ENCODE measurements around the gene RTRAF. TPM values are rescaled to one million over a fixed set of nuclear protein-coding genes. Genes with fewer than 3 reads are reported as not detected.

The RTRAF gene
- total RNA-seq, 1 experiment from 2014 or later = 282 TPM

DNA sequence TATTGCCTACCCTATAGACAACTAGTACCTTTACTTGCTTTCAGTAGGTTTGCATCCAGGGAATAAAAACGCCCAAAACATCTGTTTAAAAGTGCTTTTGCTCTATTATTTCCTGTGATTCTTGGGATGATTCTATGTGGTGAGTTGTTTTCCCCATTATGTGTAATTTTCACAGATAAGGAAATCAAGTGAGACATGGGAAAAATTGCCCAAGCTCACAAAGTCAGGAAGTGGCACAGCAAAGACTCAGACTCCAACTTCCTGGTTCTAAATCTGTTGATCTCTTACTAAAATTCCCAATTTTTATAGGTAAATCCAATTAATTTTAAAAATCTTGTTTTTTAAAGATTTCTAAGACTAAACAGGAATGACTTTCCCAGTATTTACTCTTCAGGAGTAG lies 40.5 kb downstream of the RTRAF start:
- POLR2A ChIA-PET = no interaction called here
- TF ChIP-seq CREB1 (CRISPR knock-in tag; IDR thresholded peaks at IDR 0.05) (no peak), ZNF263 (CRISPR knock-in tag; IDR thresholded peaks at IDR 0.05; ENCODE audit: low read depth) (no peak)
- TF ChIP-seq, protein P1, sequence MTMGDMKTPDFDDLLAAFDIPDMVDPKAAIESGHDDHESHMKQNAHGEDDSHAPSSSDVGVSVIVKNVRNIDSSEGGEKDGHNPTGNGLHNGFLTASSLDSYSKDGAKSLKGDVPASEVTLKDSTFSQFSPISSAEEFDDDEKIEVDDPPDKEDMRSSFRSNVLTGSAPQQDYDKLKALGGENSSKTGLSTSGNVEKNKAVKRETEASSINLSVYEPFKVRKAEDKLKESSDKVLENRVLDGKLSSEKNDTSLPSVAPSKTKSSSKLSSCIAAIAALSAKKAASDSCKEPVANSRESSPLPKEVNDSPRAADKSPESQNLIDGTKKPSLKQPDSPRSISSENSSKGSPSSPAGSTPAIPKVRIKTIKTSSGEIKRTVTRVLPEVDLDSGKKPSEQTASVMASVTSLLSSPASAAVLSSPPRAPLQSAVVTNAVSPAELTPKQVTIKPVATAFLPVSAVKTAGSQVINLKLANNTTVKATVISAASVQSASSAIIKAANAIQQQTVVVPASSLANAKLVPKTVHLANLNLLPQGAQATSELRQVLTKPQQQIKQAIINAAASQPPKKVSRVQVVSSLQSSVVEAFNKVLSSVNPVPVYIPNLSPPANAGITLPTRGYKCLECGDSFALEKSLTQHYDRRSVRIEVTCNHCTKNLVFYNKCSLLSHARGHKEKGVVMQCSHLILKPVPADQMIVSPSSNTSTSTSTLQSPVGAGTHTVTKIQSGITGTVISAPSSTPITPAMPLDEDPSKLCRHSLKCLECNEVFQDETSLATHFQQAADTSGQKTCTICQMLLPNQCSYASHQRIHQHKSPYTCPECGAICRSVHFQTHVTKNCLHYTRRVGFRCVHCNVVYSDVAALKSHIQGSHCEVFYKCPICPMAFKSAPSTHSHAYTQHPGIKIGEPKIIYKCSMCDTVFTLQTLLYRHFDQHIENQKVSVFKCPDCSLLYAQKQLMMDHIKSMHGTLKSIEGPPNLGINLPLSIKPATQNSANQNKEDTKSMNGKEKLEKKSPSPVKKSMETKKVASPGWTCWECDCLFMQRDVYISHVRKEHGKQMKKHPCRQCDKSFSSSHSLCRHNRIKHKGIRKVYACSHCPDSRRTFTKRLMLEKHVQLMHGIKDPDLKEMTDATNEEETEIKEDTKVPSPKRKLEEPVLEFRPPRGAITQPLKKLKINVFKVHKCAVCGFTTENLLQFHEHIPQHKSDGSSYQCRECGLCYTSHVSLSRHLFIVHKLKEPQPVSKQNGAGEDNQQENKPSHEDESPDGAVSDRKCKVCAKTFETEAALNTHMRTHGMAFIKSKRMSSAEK (CRISPR knock-in tag; IDR thresholded peaks at IDR 0.05; ENCODE audit: borderline replicate concordance) = no peak
- TF ChIP-seq, protein P2, sequence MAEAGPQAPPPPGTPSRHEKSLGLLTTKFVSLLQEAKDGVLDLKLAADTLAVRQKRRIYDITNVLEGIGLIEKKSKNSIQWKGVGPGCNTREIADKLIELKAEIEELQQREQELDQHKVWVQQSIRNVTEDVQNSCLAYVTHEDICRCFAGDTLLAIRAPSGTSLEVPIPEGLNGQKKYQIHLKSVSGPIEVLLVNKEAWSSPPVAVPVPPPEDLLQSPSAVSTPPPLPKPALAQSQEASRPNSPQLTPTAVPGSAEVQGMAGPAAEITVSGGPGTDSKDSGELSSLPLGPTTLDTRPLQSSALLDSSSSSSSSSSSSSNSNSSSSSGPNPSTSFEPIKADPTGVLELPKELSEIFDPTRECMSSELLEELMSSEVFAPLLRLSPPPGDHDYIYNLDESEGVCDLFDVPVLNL (CRISPR knock-in tag; IDR thresholded peaks at IDR 0.05; ENCODE audit: borderline replicate concordance, low read depth) = no peak
- CTCF ChIA-PET = no interaction called here
- Mint-ChIP-seq H3K27me3 (ENCODE audit: low read depth) (no peaks in the 10 kb centered on the region), H3K27ac (no peak overlapping the region), H3K36me3 (no peaks in the 10 kb centered on the region), H3K9me3 (peaks cover under 1% of the 10 kb centered on the region; the same call in 1 of the 2 replicates), H3K4me1 (peaks cover 7% of the 10 kb centered on the region), H3K4me3 (no peak overlapping the region)
- no peak for DNase-seq (ENCODE audit: low spot score)
- no peak for ATAC-seq

DNA sequence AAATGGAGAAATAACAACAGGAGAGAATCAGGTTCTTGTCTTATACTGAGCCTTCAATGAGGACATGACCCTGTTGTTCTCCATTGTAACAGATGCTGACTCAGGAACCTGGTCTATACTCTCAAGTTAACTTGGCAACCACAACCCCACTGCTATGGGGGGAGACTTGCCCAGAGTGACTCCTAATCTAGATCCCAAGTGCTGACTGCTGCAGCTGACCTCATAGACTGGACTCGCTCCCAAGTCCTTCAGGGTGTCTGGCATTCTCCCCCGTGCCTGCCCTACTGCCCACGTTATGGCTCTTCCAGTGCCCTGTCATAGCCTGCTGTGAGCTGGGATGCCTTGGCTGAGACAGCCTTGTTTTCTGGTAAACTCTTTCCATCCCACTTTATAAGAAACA lies 42.4 kb downstream of the RTRAF start:
- ChIA-PET POLR2A (no interaction called here), CTCF (interaction anchor here (2.1 kb wide), 1 partner anchor 16 kb away, joined by 6 read pairs; no protein-coding TSS in a partner anchor)
- no peak overlapping the region for H3K4me3 Mint-ChIP-seq
- no peaks in the 10 kb centered on the region; the same call in 1 of the 2 replicates for H3K27me3 Mint-ChIP-seq (ENCODE audit: low read depth)
- ATAC-seq = no peak
- peaks cover 7% of the 10 kb centered on the region for H3K4me1 Mint-ChIP-seq
- no peak overlapping the region for H3K27ac Mint-ChIP-seq
- H3K9me3 Mint-ChIP-seq = no peaks in the 10 kb centered on the region
- no peak for DNase-seq (ENCODE audit: low spot score)
- TF ChIP-seq NR1H2 (CRISPR knock-in tag; IDR thresholded peaks at IDR 0.05) (no peak), TEAD1 (CRISPR knock-in tag; IDR thresholded peaks at IDR 0.05) (no peak)
- TF ChIP-seq, protein P3, sequence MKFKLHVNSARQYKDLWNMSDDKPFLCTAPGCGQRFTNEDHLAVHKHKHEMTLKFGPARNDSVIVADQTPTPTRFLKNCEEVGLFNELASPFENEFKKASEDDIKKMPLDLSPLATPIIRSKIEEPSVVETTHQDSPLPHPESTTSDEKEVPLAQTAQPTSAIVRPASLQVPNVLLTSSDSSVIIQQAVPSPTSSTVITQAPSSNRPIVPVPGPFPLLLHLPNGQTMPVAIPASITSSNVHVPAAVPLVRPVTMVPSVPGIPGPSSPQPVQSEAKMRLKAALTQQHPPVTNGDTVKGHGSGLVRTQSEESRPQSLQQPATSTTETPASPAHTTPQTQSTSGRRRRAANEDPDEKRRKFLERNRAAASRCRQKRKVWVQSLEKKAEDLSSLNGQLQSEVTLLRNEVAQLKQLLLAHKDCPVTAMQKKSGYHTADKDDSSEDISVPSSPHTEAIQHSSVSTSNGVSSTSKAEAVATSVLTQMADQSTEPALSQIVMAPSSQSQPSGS (CRISPR knock-in tag; IDR thresholded peaks at IDR 0.05; ENCODE audit: borderline replicate concordance, low read depth) = no peak
- no peaks in the 10 kb centered on the region for H3K36me3 Mint-ChIP-seq

DNA sequence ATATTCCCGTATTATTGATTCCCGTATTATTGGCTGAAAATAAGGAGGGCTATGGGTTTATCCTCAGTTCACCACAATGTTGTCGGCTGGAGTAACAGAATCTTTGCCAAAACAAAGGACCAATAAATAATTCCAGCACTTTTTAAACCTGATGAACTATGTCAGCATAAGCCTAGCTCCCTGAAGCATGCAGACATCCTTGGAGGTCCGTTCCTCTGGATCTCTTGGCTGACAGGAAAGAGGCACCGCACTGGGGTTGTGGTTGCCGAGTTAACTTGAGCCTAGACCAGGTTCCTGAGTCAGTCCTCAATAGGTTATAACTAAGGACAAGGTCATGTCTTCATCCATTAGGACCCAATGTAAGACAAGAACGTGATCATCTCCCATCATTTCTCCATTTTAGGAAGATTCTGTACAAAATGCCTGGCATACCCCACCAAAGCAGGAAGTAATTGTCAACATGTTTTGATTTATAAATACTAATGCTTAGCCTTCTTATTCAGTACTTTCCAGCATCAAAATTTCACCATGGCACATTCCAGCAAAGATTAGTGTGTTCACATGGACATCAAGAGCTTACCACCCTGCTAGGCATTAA lies 43.0 kb downstream of the RTRAF start:
- Mint-ChIP-seq H3K4me3 (no peak overlapping the region), H3K27me3 (ENCODE audit: low read depth) (no peaks in the 10 kb centered on the region; the same call in 1 of the 2 replicates), H3K36me3 (no peaks in the 10 kb centered on the region), H3K4me1 (peaks cover 7% of the 10 kb centered on the region), H3K27ac (no peak overlapping the region), H3K9me3 (no peaks in the 10 kb centered on the region)
- POLR2A ChIA-PET = no interaction called here
- TF ChIP-seq SMAD4 (CRISPR knock-in tag; IDR thresholded peaks at IDR 0.05) = no peak
- TF ChIP-seq NFATC4 (CRISPR knock-in tag; IDR thresholded peaks at IDR 0.05) = no peak
- no peak for TF ChIP-seq NFE2L1 (CRISPR knock-in tag; IDR thresholded peaks at IDR 0.05)
- TF ChIP-seq, protein P4, sequence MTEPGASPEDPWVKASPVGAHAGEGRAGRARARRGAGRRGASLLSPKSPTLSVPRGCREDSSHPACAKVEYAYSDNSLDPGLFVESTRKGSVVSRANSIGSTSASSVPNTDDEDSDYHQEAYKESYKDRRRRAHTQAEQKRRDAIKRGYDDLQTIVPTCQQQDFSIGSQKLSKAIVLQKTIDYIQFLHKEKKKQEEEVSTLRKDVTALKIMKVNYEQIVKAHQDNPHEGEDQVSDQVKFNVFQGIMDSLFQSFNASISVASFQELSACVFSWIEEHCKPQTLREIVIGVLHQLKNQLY (CRISPR knock-in tag; IDR thresholded peaks at IDR 0.05) = no peak
- CTCF ChIA-PET = interaction anchor here (0.7 to 2.1 kb wide), 3 partner anchors 11 to 18 kb away, joined by 3 to 6 read pairs (median 4); no protein-coding TSS in a partner anchor
- DNase-seq (ENCODE audit: low spot score) (no peak), ATAC-seq (no peak)

Measured in WTC11 (cell line).